Liver (tissue), 9 donors: ENCODE data around the gene DRAP1. TPM values are rescaled to one million over a fixed set of nuclear protein-coding genes. Genes with fewer than 3 reads are reported as not detected.
"Not testable (repeated sequence)": the region's sequence is repeated elsewhere in the genome, so short reads cannot be mapped to it uniquely, and the experiment has no call there.

Source experiments
- DNase-seq: peaks from one replicate; pipeline ENCODE4 v3.0.0-alpha.2; 2017; ENCODE audit warnings: low spot score
- H3K27ac ChIP-seq, 2 donors: one replicate each; pipeline ENCODE4 v1.7.0; 2013; ENCODE audit warnings: inconsistent platforms in 2 of 2, low read length in 2 of 2, control low read depth in 1 of 2, low read depth in 1 of 2, mild to moderate bottlenecking in 1 of 2
- H3K27me3 ChIP-seq, 4 donors: one replicate each; pipeline versions ENCODE4 v1.6.1 to v1.7.0; 2013; ENCODE audit warnings: low read length in 3 of 4, inconsistent platforms in 1 of 4, mild to moderate bottlenecking in 1 of 4, moderate library complexity in 1 of 4; ENCODE audit not compliant: control insufficient read depth in 4 of 4, insufficient read depth in 4 of 4
- H3K36me3 ChIP-seq, 4 donors: one replicate each; pipeline versions ENCODE4 v1.6.1 to v1.7.0; 2013; ENCODE audit warnings: low read length in 3 of 4, mild to moderate bottlenecking in 3 of 4, low read depth in 1 of 4, moderate library complexity in 1 of 4; ENCODE audit not compliant: control insufficient read depth in 4 of 4, insufficient read depth in 3 of 4
- H3K4me1 ChIP-seq, 4 donors: one replicate each; pipeline versions ENCODE4 v1.6.1 to v1.7.0; 2013; ENCODE audit warnings: low read length in 3 of 4, mild to moderate bottlenecking in 3 of 4, moderate library complexity in 1 of 4; ENCODE audit not compliant: control insufficient read depth in 4 of 4, insufficient read depth in 4 of 4
- H3K4me3 ChIP-seq, 3 donors: one replicate each; pipeline versions ENCODE4 v1.6.1 to v1.7.0; 2013; ENCODE audit warnings: low read length in 3 of 3, control low read depth in 1 of 3, low read depth in 1 of 3, mild to moderate bottlenecking in 1 of 3
- H3K9ac ChIP-seq, 2 donors: one replicate each; pipeline ENCODE4 v1.7.0; 2013; ENCODE audit warnings: low read length in 2 of 2, mild to moderate bottlenecking in 2 of 2, moderate library complexity in 2 of 2, control low read depth in 1 of 2, low read depth in 1 of 2
- H3K9me3 ChIP-seq, 4 donors: one replicate each; pipeline versions ENCODE4 v1.6.1 to v1.7.0; 2013; ENCODE audit warnings: low read length in 3 of 4; ENCODE audit not compliant: control insufficient read depth in 4 of 4
- ATF3 ChIP-seq: IDR thresholded peaks from 2 replicates; pipeline ENCODE4 v1.6.1; 2016; ENCODE audit warnings: antibody characterized with exemption
- CTCF ChIP-seq: fragments of 150-350 bp; IDR thresholded peaks from 2 replicates; pipeline ENCODE4 v1.5.1; 2017; ENCODE audit warnings: improper control_type of control experiment, low read depth, low read length; ENCODE audit not compliant: missing input control
- FOXA1 ChIP-seq: IDR thresholded peaks from 2 replicates; pipeline ENCODE4 v1.6.1; 2016; ENCODE audit warnings: antibody characterized with exemption
- FOXA2 ChIP-seq: IDR thresholded peaks from 2 replicates; pipeline ENCODE4 v1.6.1; 2016; ENCODE audit warnings: antibody characterized with exemption
- GABPA ChIP-seq, 2 donors: IDR thresholded peaks in 1 of 2; conservative IDR thresholded peaks in 1 of 2; 2 replicates each; pipeline ENCODE4 v1.6.1; 2016; ENCODE audit warnings: antibody characterized with exemption in 2 of 2, mild to moderate bottlenecking in 1 of 2, moderate library complexity in 1 of 2
- HNF4A ChIP-seq, 2 donors: conservative IDR thresholded peaks; 2 replicates each; pipeline ENCODE4 v1.6.1; 2016; ENCODE audit warnings: antibody characterized with exemption in 2 of 2, mild to moderate bottlenecking in 2 of 2
- HNF4G ChIP-seq: IDR thresholded peaks from 2 replicates; pipeline ENCODE4 v1.6.1; 2016; ENCODE audit warnings: antibody characterized with exemption
- JUND ChIP-seq, 2 donors: IDR thresholded peaks; 2 replicates each; pipeline ENCODE4 v1.6.1; 2016; ENCODE audit warnings: antibody characterized with exemption in 2 of 2
- NR2F2 ChIP-seq: IDR thresholded peaks from 2 replicates; pipeline ENCODE4 v1.6.1; 2016; ENCODE audit warnings: antibody characterized with exemption
- RAD21 ChIP-seq, 2 donors: IDR thresholded peaks; 2 replicates each; pipeline ENCODE4 v1.6.1; 2016; ENCODE audit warnings: antibody characterized with exemption in 2 of 2, mild to moderate bottlenecking in 2 of 2
- REST ChIP-seq: IDR thresholded peaks from 2 replicates; pipeline ENCODE4 v1.6.1; 2016; ENCODE audit warnings: antibody characterized with exemption, mild to moderate bottlenecking
- RXRA ChIP-seq, 2 donors: IDR thresholded peaks; 2 replicates each; pipeline ENCODE4 v1.6.1; 2017 to 2018; ENCODE audit warnings: antibody characterized with exemption in 2 of 2, mild to moderate bottlenecking in 1 of 2
- SP1 ChIP-seq: IDR thresholded peaks from 2 replicates; pipeline ENCODE4 v1.6.1; 2018; ENCODE audit warnings: antibody characterized with exemption, mild to moderate bottlenecking
- TAF1 ChIP-seq: conservative IDR thresholded peaks from 2 replicates; pipeline ENCODE4 v1.6.1; 2016; ENCODE audit warnings: antibody characterized with exemption, mild to moderate bottlenecking
- YY1 ChIP-seq: IDR thresholded peaks from 2 replicates; pipeline ENCODE4 v1.6.1; 2016; ENCODE audit warnings: antibody characterized with exemption, mild to moderate bottlenecking
- WGBS: extraction: QIAGEN DNeasy Blood & Tissue Kit; methylation state at CpG from one replicate; pipeline ENCODE4 v1.1.7; 2013; 5-methylcytosine and 5-hydroxymethylcytosine counted together
- polyA plus RNA-seq, 2 donors: library from polyadenylated mRNA; stranded (reverse) in 1 of 2; unstranded in 1 of 2; fragments of 200-250 nt in 1 of 2; fragments of >200 nt in 1 of 2; fragmentation: Nextera tagmentation in 1 of 2; extraction: Ambion mirVana in 1 of 2; gene quantifications; one replicate each; pipeline versions ENCODE4 v1.2.1 to v1.2.3, GENCODE V29; 2013 to 2015
- total RNA-seq, 2 donors: library from RNA; depleted of rRNA; stranded (reverse); fragments of >200 nt; gene quantifications; one replicate each; pipeline ENCODE4 v1.2.3, GENCODE V29; 2014
- donor health status: healthy.
- donor health status: healthy.
- donor health status: healthy.
- donor health status: healthy.
- donor health status: healthy.

Gene DRAP1
- total and polyA plus RNA-seq, 4 donors, result 18.1 to 57.3 (median 42.3) TPM

GRCh38 chr11:65947603-65948125 lies 28.4 kb downstream of the DRAP1 start:
- DNase-seq, result no peak
- 91% methylated on average over 12 of the region's 12 CpGs for WGBS
- Histone ChIP-seq H3K27me3 (no peaks in the 10 kb centered on the region), H3K36me3 (no peaks in the 10 kb centered on the region), H3K27ac (no peak overlapping the region), H3K4me1 (peaks cover 3 to 9% (median 4%) of the 10 kb centered on the region in 4 donors), H3K9ac (no peak overlapping the region), H3K9me3 (no peaks in the 10 kb centered on the region), H3K4me3 (no peak overlapping the region)
- TF ChIP-seq HNF4G, result no peak
- TF ChIP-seq JUND (IDR thresholded peaks at IDR 0.05), result no peak
- TF ChIP-seq CTCF, result no peak
- TF ChIP-seq TAF1, result no peak
- no peak for TF ChIP-seq HNF4A (conservative IDR thresholded peaks at IDR 0.05)
- TF ChIP-seq GABPA (IDR thresholded peaks at IDR 0.05 in 1 of 2, conservative IDR thresholded peaks at IDR 0.05 in 1 of 2), result no peak
- TF ChIP-seq YY1, result no peak
- TF ChIP-seq ATF3, result no peak
- TF ChIP-seq RAD21 (IDR thresholded peaks at IDR 0.05), result no peak
- no peak for TF ChIP-seq SP1
- no peak for TF ChIP-seq FOXA1
- no peak for TF ChIP-seq RXRA (IDR thresholded peaks at IDR 0.05)
- TF ChIP-seq REST, result no peak
- no peak for TF ChIP-seq FOXA2
- no peak for TF ChIP-seq NR2F2

- H3K9ac ChIP-seq, H3K4me1 ChIP-seq, H3K9me3 ChIP-seq, H3K36me3 ChIP-seq, H3K27me3 ChIP-seq, H3K27ac ChIP-seq, H3K4me3 ChIP-seq, DNase-seq: not testable (repeated sequence)
- 89% methylated on average over 5 of the region's 5 CpGs for WGBS
These were observed 31.5 kb downstream of the DRAP1 start for GRCh38 chr11:65950711-65951110.

GRCh38 chr11:65951641-65952040 lies 32.4 kb downstream of the DRAP1 start:
- not testable (repeated sequence) for H3K27me3 ChIP-seq, H3K36me3 ChIP-seq, DNase-seq, H3K4me1 ChIP-seq, H3K27ac ChIP-seq, H3K4me3 ChIP-seq, H3K9me3 ChIP-seq, H3K9ac ChIP-seq
- 49% methylated on average over 3 of the region's 3 CpGs for WGBS
